Lung (tissue), 12 donors: ENCODE results near the gene SLC46A3. TPM values are rescaled to one million over a fixed set of nuclear protein-coding genes. Genes with fewer than 3 reads are reported as not detected.

Source experiments
- ATAC-seq: fragments of 200-7000 bp; cut with Tn5 transposase; one replicate; pipeline ENCODE4 v1.9.1; 2020; ENCODE audit warnings: moderate number of reproducible peaks; ENCODE audit not compliant: insufficient read depth, low FRiP score
- DNase-seq, 3 donors: peaks; one replicate each; pipeline ENCODE4 v3.0.0-alpha.2; 2013 to 2017
- H3K27ac ChIP-seq, 2 donors: one replicate each; pipeline ENCODE4 v1.5.1; 2013; ENCODE audit warnings: mild to moderate bottlenecking in 2 of 2, moderate library complexity in 2 of 2, control low read depth in 1 of 2, inconsistent platforms in 1 of 2, low read depth in 1 of 2, low read length in 1 of 2
- H3K27me3 ChIP-seq, 3 donors: one replicate each; pipeline ENCODE4 v1.5.1; 2013; ENCODE audit warnings: low read length in 2 of 3; ENCODE audit not compliant: control insufficient read depth in 3 of 3, insufficient read depth in 3 of 3
- H3K36me3 ChIP-seq, 4 donors: one replicate each; pipeline ENCODE4 v1.5.1; 2013; ENCODE audit warnings: low read length in 4 of 4, mild to moderate bottlenecking in 1 of 4, moderate library complexity in 1 of 4; ENCODE audit not compliant: control insufficient read depth in 4 of 4, insufficient read depth in 4 of 4
- H3K4me1 ChIP-seq, 5 donors: one replicate each; pipeline ENCODE4 v1.5.1; 2013; ENCODE audit warnings: low read length in 5 of 5, mild to moderate bottlenecking in 2 of 5, moderate library complexity in 1 of 5; ENCODE audit not compliant: control insufficient read depth in 5 of 5, insufficient read depth in 5 of 5
- H3K4me3 ChIP-seq: one replicate; pipeline ENCODE4 v1.5.1; 2013; ENCODE audit warnings: mild to moderate bottlenecking, control low read depth, moderate library complexity
- H3K9ac ChIP-seq, 2 donors: one replicate each; pipeline ENCODE4 v1.5.1; 2013; ENCODE audit warnings: low read length in 2 of 2, control low read depth in 1 of 2; ENCODE audit not compliant: insufficient read depth in 1 of 2
- H3K9me3 ChIP-seq, 4 donors: one replicate each; pipeline ENCODE4 v1.5.1; 2013; ENCODE audit warnings: low read length in 3 of 4, mild to moderate bottlenecking in 1 of 4, moderate library complexity in 1 of 4; ENCODE audit not compliant: control insufficient read depth in 4 of 4, insufficient read depth in 3 of 4
- WGBS, 2 donors: extraction: QIAGEN DNeasy Blood & Tissue Kit; methylation state at CpG; one replicate each; pipeline ENCODE4 v1.1.7; 2013; 5-methylcytosine and 5-hydroxymethylcytosine counted together
- polyA plus RNA-seq, 2 donors: library from polyadenylated mRNA; stranded (reverse); fragments of 200-250 nt; gene quantifications; one replicate each; pipeline ENCODE4 v1.2.1, GENCODE V29; 2013
- total RNA-seq, 2 donors: library from RNA; depleted of rRNA in 1 of 2; stranded (reverse); fragments of >200 nt in 1 of 2; gene quantifications; one replicate each; pipeline ENCODE4 v1.2.1, GENCODE V29; 2014 to 2021
- TF ChIP-seq, protein P1 (sequence below): IDR thresholded peaks from 2 replicates; pipeline ENCODE4 v1.5.1; 2012; ENCODE audit warnings: mild to moderate bottlenecking; ENCODE audit errors: control extremely low read depth, extremely low read depth
- donor health status: control.
- donor health status: control.
- donor health status: Bipolar disorder and iron deficiency.
- donor health status: healthy.
- donor health status: DM: yes; HTN: yes; CAD: no.

SLC46A3 gene
- total and polyA plus RNA-seq, 4 donors: 6.9 to 10.9 (median 8.9) TPM

DNA sequence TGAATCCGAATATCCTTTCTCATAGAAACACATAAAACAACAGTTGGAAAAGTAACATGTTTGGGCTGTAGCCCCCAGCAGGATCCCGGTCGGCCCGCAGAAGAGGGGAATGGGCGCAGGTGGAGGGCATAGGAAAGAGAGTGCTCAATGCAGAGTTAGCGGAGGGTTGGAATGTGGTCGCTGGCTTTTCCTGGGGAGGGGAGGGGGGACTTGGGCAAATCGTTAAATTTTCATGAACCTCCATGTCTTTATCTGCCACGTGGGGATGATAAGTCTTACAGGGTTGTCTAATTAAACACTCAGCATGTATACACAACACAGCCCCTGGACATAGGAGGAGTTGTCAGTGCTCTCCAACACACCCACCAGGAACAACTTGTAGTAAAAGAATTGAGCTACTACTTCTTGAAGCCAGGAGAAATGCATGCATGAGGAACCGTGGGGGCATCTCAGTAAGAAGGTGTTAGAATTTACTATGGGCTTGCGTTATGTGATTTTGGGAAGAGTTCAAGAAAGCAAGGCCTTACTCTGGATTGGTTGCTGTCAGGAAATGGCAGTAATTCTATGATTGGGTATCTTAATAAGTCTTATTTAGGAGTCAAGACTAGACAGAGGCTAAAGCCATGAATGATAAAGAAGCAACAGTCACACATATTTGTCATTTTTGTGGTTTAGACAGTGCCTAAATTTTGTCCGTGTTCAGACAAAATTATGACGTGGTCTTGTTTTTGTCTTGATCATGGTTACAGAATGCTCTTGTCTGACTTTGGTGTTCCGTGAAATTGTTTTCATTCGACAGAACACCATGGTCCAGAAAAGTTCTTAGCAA, 671 bp upstream of the SLC46A3 start:
- H3K9me3 ChIP-seq: no peaks in the 10 kb centered on the region
- peak overlapping the region; percentile 27 to 98 for H3K27ac ChIP-seq
- H3K4me3 ChIP-seq: no peak overlapping the region
- TF ChIP-seq, protein P1, sequence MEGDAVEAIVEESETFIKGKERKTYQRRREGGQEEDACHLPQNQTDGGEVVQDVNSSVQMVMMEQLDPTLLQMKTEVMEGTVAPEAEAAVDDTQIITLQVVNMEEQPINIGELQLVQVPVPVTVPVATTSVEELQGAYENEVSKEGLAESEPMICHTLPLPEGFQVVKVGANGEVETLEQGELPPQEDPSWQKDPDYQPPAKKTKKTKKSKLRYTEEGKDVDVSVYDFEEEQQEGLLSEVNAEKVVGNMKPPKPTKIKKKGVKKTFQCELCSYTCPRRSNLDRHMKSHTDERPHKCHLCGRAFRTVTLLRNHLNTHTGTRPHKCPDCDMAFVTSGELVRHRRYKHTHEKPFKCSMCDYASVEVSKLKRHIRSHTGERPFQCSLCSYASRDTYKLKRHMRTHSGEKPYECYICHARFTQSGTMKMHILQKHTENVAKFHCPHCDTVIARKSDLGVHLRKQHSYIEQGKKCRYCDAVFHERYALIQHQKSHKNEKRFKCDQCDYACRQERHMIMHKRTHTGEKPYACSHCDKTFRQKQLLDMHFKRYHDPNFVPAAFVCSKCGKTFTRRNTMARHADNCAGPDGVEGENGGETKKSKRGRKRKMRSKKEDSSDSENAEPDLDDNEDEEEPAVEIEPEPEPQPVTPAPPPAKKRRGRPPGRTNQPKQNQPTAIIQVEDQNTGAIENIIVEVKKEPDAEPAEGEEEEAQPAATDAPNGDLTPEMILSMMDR: no peak
- peak in 2 of 3 donors; percentile 5 to 10 for DNase-seq
- ATAC-seq: no peak
- WGBS, 2 donors: 38 to 39% methylated on average over 15 of the region's 15 CpGs
- H3K27me3 ChIP-seq: peaks cover 0 to 25% (median 23%) of the 10 kb centered on the region in 3 donors
- H3K9ac ChIP-seq: no peak overlapping the region
- H3K4me1 ChIP-seq: peaks cover 0 to 22% (median 7%) of the 10 kb centered on the region in 5 donors
- H3K36me3 ChIP-seq: no peaks in the 10 kb centered on the region

DNA sequence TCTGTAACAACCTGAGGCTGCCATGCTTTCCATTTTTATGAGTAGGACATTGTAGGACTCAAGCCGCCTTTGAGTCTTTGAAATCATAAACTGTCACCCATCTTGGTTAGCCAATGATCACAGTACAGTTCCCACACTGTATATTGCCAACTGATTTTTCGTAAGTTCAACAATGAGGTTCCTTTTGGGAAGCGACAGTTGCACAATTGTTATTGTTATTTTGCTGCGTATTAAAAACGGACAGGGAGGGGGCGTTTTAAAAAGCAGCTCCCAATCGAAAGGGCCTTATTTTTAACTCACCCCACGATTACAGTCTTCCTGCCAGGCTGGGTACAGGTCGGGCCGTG, 601 bp downstream of the SLC46A3 start:
- peak overlapping the region; percentile 17 to 25 for H3K9ac ChIP-seq
- peak overlapping the region; percentile 98 to 99 for H3K27ac ChIP-seq
- H3K4me1 ChIP-seq: peaks cover 0 to 22% (median 7%) of the 10 kb centered on the region in 5 donors
- H3K4me3 ChIP-seq: peak overlapping the region; percentile 70
- peaks cover 0 to 25% (median 23%) of the 10 kb centered on the region in 3 donors for H3K27me3 ChIP-seq
- ATAC-seq (peak; percentile 20), DNase-seq (peak in 2 of 3 donors; percentile 20 to 37)
- WGBS, 2 donors: 3 to 6% methylated on average over 10 of the region's 10 CpGs
- no peaks in the 10 kb centered on the region for H3K9me3 ChIP-seq
- no peaks in the 10 kb centered on the region for H3K36me3 ChIP-seq
- TF ChIP-seq, protein P1: no peak

DNA sequence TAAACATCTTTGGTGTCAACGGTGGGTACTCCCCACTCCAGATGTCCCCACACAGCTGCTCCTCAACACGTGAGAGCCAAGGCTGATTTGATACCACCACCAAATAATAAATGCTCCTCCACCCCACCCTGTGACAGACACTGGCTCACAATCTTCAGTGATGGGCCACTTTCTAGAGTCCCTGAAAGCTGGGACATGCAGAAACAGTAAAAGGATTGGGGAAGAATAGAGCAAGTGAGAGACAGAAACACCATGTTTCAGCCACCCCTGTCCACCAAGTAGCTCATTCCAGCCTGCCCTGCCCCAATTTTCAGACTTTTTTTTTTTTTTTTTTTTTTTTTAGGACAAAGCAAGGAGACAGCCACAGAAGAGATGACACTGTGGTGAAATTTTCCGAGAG, 1.6 kb downstream of the SLC46A3 start:
- ATAC-seq (no peak), DNase-seq (no peak)
- Histone ChIP-seq H3K9me3 (no peaks in the 10 kb centered on the region), H3K4me1 (peaks cover 0 to 22% (median 7%) of the 10 kb centered on the region in 5 donors), H3K9ac (no peak overlapping the region), H3K4me3 (no peak overlapping the region), H3K36me3 (no peaks in the 10 kb centered on the region), H3K27ac (peak overlapping the region; percentile 50 to 98), H3K27me3 (peaks cover 0 to 27% (median 23%) of the 10 kb centered on the region in 3 donors)
- WGBS, 2 donors: 56 to 69% methylated on average over 3 of the region's 3 CpGs
- TF ChIP-seq, protein P1: no peak
